RWPE2 (cell line): ENCODE results near the gene RPL28.

Experiments
- ATAC-seq: fragments of 200-7000 bp; cut with Tn5 transposase; 3 replicates; pipeline ENCODE4 v1.9.1; 2021; ENCODE audit warnings: low read depth
- DNase-seq: peaks from one replicate; pipeline ENCODE4 v3.0.0-alpha.2; 2020; ENCODE audit warnings: low spot score
- H3K27ac ChIP-seq: fragments of 450-650 bp; 2 replicates; pipeline ENCODE4 v1.5.1; 2017; ENCODE audit warnings: mild to moderate bottlenecking; ENCODE audit not compliant: poor library complexity, severe bottlenecking
- H3K27me3 ChIP-seq: fragments of 250-450 bp; sonication (Bioruptor Pico); 2 replicates; pipeline ENCODE4 v1.5.1; 2021; ENCODE audit warnings: mild to moderate bottlenecking, moderate library complexity; ENCODE audit not compliant: insufficient read depth, poor library complexity, severe bottlenecking
- H3K36me3 ChIP-seq: fragments of 250-450 bp; sonication (Bioruptor Pico); 2 replicates; pipeline ENCODE4 v1.5.1; 2020; ENCODE audit warnings: low read depth, mild to moderate bottlenecking, moderate library complexity
- H3K4me1 ChIP-seq: fragments of 250-450 bp; sonication (Bioruptor Pico); 2 replicates; pipeline ENCODE4 v1.5.1; 2021; ENCODE audit warnings: mild to moderate bottlenecking, moderate library complexity; ENCODE audit not compliant: insufficient read depth, poor library complexity, severe bottlenecking
- H3K4me3 ChIP-seq: fragments of 250-450 bp; sonication (Bioruptor Pico); 2 replicates; pipeline ENCODE4 v1.5.1; 2021; ENCODE audit warnings: mild to moderate bottlenecking, moderate library complexity; ENCODE audit not compliant: severe bottlenecking
- H3K9me3 ChIP-seq: fragments of 250-450 bp; sonication (Bioruptor Pico); 2 replicates; pipeline ENCODE4 v1.5.1; 2021; ENCODE audit warnings: mild to moderate bottlenecking, moderate library complexity; ENCODE audit not compliant: severe bottlenecking
- TF ChIP-seq, protein P1 (sequence below): fragments of 450-650 bp; IDR thresholded peaks from one replicate; pipeline ENCODE4 v1.5.1; 2017; ENCODE audit warnings: mild to moderate bottlenecking, moderate library complexity; ENCODE audit not compliant: poor library complexity, severe bottlenecking

Gene RPL28

DNA sequence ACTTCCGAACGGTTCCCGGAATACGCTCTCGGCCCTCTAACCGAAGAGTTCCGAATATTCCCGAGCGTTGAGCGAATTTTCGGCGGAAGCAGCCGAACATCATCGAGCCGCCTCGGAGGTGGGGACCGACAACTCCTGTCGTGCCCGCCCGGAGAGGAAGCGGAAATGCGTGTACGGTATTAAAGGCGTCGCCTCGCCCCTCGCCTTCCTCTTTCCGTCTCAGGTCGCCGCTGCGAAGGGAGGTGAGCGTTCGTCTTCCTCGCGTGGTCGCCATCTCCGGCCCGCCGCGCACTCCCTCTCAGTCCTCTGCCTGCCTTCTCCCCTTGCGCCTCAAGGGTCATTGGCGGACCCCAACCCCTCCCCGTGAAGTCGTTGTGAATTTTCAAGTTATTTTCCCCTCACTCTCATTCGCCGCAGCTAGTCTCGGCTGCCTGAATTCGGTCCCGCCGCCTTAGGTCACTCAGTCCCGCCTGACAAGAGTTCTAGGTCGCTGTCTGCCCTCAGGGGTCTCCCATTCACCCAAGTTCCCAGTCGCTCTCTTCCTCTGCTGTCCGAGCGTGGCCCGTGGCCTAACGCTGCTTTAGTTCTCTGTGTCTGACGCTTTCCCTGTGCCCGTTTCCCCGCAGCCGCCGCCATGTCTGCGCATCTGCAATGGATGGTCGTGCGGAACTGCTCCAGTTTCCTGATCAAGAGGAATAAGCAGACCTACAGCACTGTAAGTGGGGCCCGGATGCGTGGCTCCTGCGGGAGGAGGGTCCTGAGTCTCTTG, at the start of gene RPL28:
Gene RPL28 (plus strand): TSS at position 209 of the 769 bp plus-strand sequence. CDS start 426 bp downstream, at position 635.
- Histone ChIP-seq H3K27ac (peak within 1 kb of the TSS; percentile 93), H3K9me3 (no peaks in the 10 kb centered on the region), H3K36me3 (peaks cover 53% of the 10 kb centered on the region), H3K4me3 (peak within 1 kb of the TSS; percentile 73), H3K27me3 (no peaks in the 10 kb centered on the region), H3K4me1 (peaks cover 9% of the 10 kb centered on the region)
- DNase-seq (peak; percentile 97), ATAC-seq (peak; percentile 53)
- TF ChIP-seq, protein P1, sequence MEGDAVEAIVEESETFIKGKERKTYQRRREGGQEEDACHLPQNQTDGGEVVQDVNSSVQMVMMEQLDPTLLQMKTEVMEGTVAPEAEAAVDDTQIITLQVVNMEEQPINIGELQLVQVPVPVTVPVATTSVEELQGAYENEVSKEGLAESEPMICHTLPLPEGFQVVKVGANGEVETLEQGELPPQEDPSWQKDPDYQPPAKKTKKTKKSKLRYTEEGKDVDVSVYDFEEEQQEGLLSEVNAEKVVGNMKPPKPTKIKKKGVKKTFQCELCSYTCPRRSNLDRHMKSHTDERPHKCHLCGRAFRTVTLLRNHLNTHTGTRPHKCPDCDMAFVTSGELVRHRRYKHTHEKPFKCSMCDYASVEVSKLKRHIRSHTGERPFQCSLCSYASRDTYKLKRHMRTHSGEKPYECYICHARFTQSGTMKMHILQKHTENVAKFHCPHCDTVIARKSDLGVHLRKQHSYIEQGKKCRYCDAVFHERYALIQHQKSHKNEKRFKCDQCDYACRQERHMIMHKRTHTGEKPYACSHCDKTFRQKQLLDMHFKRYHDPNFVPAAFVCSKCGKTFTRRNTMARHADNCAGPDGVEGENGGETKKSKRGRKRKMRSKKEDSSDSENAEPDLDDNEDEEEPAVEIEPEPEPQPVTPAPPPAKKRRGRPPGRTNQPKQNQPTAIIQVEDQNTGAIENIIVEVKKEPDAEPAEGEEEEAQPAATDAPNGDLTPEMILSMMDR, result no peak

DNA sequence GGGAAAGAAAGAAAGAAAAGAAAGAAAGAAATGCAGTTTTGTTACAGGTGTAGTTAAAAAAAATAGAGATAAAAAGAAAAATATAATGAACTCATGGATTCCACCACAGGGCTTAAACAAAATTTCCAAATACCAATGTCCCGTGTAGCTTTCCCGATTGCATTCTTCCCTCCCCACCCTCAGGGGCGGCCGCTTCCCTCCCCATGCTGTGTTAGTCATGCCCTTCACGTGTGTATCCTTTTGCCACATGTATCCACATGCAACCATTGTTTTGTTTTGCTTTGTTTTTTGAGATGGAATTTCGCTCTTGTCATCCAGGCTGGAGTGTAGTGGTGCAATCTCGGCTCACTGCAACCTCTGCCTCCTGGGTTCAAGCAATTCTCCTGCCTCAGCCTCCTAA, 49.6 kb upstream of the RPL28 start:
- peaks cover 14% of the 10 kb centered on the region for H3K4me1 ChIP-seq
- no peaks in the 10 kb centered on the region for H3K9me3 ChIP-seq
- H3K27me3 ChIP-seq, result no peaks in the 10 kb centered on the region
- no peaks in the 10 kb centered on the region for H3K36me3 ChIP-seq
- DNase-seq (peak; percentile 82), ATAC-seq (peak; percentile 3; the same call in 1 of the 3 replicates)
- no peak overlapping the region for H3K4me3 ChIP-seq
- TF ChIP-seq, protein P1, result no peak
- peak overlapping the region; percentile 39 for H3K27ac ChIP-seq

- H3K27me3 ChIP-seq, result no peaks in the 10 kb centered on the region
- H3K9me3 ChIP-seq, result no peaks in the 10 kb centered on the region
- peaks cover 19% of the 10 kb centered on the region for H3K4me1 ChIP-seq
- ATAC-seq (peak; percentile 83), DNase-seq (peak; percentile 100)
- peak within 1 kb of the TSS; percentile 80 for H3K27ac ChIP-seq
- H3K4me3 ChIP-seq, result peak within 1 kb of the TSS; percentile 50
- TF ChIP-seq, protein P1, result peak; percentile 11
- H3K36me3 ChIP-seq, result peaks cover 13% of the 10 kb centered on the region; the same call in 1 of the 2 replicates
These were observed 46.4 kb upstream of the RPL28 start, which contains the start of gene KMT5C for GRCh38 chr19:55339105-55339888. TSS of gene KMT5C (plus strand) at chr19:55339876. CDS start at chr19:55341937, 2,061 bp downstream.

DNA sequence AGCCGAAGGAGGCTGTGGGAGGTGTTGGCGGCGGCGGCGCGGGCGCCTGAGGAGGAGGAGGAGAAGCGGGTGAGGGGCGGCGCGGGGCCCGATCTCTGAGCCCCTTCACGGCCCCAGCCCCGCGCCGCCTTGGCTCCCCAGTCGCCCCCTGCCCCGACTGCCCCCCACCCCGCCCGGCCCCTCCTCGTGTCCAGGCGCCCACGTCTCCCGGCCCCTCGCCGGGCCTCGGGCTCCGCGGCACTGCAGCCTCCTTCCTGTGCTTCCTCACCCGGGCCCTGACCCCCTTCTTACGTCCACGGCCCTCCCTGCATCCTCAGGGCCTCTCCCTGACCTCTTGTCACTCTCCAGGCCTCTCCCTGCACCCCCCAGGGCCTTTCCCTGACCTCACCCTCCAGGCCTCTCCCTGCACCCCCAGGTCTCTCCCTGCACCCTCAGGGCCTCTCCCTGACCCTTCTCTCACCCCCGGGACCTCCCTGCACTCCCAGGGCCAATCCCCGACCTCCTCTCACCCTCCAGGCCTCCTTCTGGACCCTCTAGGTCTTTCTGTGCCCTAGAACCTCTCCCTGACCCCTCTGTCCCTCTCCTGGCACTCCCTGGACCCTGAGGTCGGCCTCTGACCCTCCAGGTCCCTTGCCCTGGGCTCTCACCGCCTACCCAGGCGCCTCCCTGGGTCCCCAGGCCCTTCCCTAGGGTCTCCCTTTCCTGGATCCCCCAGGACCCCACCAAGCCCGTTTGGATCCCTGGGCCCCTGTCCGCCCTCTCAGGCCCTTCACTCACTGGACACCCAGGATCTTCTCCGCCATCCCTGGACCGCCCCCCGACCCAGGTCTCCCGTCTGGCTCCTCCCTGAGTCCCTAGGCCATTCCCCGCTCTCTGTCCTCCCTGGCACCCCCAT, 45.6 kb upstream of the RPL28 start:
- Histone ChIP-seq H3K27ac (peak overlapping the region; percentile 80), H3K4me3 (peak overlapping the region; percentile 50), H3K9me3 (no peaks in the 10 kb centered on the region), H3K36me3 (peaks cover 13% of the 10 kb centered on the region; the same call in 1 of the 2 replicates), H3K4me1 (peaks cover 28% of the 10 kb centered on the region), H3K27me3 (no peaks in the 10 kb centered on the region)
- DNase-seq (no peak), ATAC-seq (no peak)
- TF ChIP-seq, protein P1, result no peak
